K562 (cell line): Measurements from ENCODE around the gene VARS1. TPM values are rescaled to one million over a fixed set of nuclear protein-coding genes. Genes with fewer than 3 reads are reported as not detected.
A peak's percentile ranks its signal among the peaks of the same experiment; 100 is the strongest.

ENCODE experiments used
- CHD4 ChIP-seq: fragments of 200-600 bp; sonication (generic); IDR thresholded peaks from 3 replicates; pipeline ENCODE4 v1.6.1; 2012; ENCODE audit warnings: low read depth, mild to moderate bottlenecking, mixed read lengths, low read length, inconsistent platforms; ENCODE audit not compliant: insufficient read depth, insufficient replicate concordance, poor library complexity, severe bottlenecking
- CTCFL ChIP-seq: IDR thresholded peaks from 2 replicates; pipeline ENCODE4 v1.6.1; 2011; ENCODE audit warnings: borderline replicate concordance, low read depth, mild to moderate bottlenecking, moderate library complexity, low read length; ENCODE audit not compliant: insufficient read depth, poor library complexity, severe bottlenecking
- ERF ChIP-seq: fragments of 450-650 bp; formaldehyde crosslinking; IDR thresholded peaks from 2 replicates; pipeline ENCODE4 v1.4.0; 2020; ENCODE audit warnings: mild to moderate bottlenecking, mixed read lengths
- ETV5 ChIP-seq: sonication (generic); formaldehyde crosslinking; IDR thresholded peaks from 2 replicates; pipeline ENCODE4 v1.4.0; 2020; ENCODE audit warnings: low read depth, mild to moderate bottlenecking, missing genetic modification reagents
- GABPB2 ChIP-seq: fragments of 250-450 bp; sonication (Bioruptor Pico); conservative IDR thresholded peaks from 2 replicates; pipeline ENCODE4 v1.5.1; 2021; ENCODE audit warnings: mild to moderate bottlenecking
- HLTF ChIP-seq: fragments of 450-650 bp; IDR thresholded peaks from 2 replicates; pipeline ENCODE4 v1.6.1; 2016
- HNRNPH1 ChIP-seq: fragments of 200-400 bp; formaldehyde crosslinking; optimal IDR thresholded peaks from 2 replicates; pipeline ENCODE3; 2017; ENCODE audit warnings: low read depth, mild to moderate bottlenecking, low read length, moderate library complexity
- HSF4 ChIP-seq: fragments of 250-450 bp; sonication (Bioruptor Pico); IDR thresholded peaks from 2 replicates; pipeline ENCODE4 v2.1.2; 2022; ENCODE audit warnings: mild to moderate bottlenecking, moderate library complexity, borderline replicate concordance
- ILF3 ChIP-seq: fragments of 450-650 bp; IDR thresholded peaks from 2 replicates; pipeline ENCODE4 v1.6.1; 2018; ENCODE audit warnings: antibody characterized with exemption, mild to moderate bottlenecking, moderate library complexity, borderline replicate concordance
- IRF9 ChIP-seq: fragments of 450-650 bp; IDR thresholded peaks from 2 replicates; pipeline ENCODE4 v1.6.1; 2016; ENCODE audit warnings: missing biosample characterization, missing genetic modification characterization
- MAX ChIP-seq: sonication (generic); formaldehyde crosslinking; IDR thresholded peaks from 2 replicates; pipeline ENCODE4 v1.9.0; 2022; ENCODE audit warnings: mild to moderate bottlenecking, missing genetic modification reagents
- MIER1 ChIP-seq: fragments of 450-650 bp; IDR thresholded peaks from 2 replicates; pipeline ENCODE4 v1.6.1; 2016; ENCODE audit warnings: antibody characterized with exemption, mild to moderate bottlenecking, low read depth
- NFYB ChIP-seq: IDR thresholded peaks from 2 replicates; pipeline ENCODE4 v1.6.1; 2011; ENCODE audit warnings: mild to moderate bottlenecking, moderate library complexity; ENCODE audit not compliant: insufficient read length; ENCODE audit errors: extremely low read depth
- PYGO2 ChIP-seq: fragments of 450-650 bp; IDR thresholded peaks from 2 replicates; pipeline ENCODE4 v1.6.1; 2016; ENCODE audit warnings: mild to moderate bottlenecking, missing genetic modification characterization, moderate library complexity, missing compliant biosample characterization
- SNRNP70 ChIP-seq: fragments of 200-400 bp; formaldehyde crosslinking; optimal IDR thresholded peaks from 2 replicates; pipeline ENCODE3; 2017; ENCODE audit warnings: low read depth, low read length
- TEAD1 ChIP-seq, 2 experiments: fragments of 450-650 bp in 1 of 2; sonication (generic) in 1 of 2; formaldehyde crosslinking; IDR thresholded peaks; 2 replicates each; pipeline versions ENCODE4 v1.4.0 to v1.8.0; 2020 to 2022; ENCODE audit warnings: mild to moderate bottlenecking in 2 of 2, missing genetic modification reagents in 1 of 2
- THRAP3 ChIP-seq: fragments of 450-650 bp; IDR thresholded peaks from 2 replicates; pipeline ENCODE4 v1.6.1; 2016; ENCODE audit warnings: mild to moderate bottlenecking, inconsistent platforms, borderline replicate concordance
- ZFP30 ChIP-seq: fragments of 250-450 bp; sonication (Bioruptor Pico); IDR thresholded peaks from 2 replicates; pipeline ENCODE4 v1.8.0; 2022; ENCODE audit warnings: moderate library complexity, mild to moderate bottlenecking, inconsistent platforms, borderline replicate concordance
- ZNF217 ChIP-seq: sonication (generic); formaldehyde crosslinking; IDR thresholded peaks from 2 replicates; pipeline ENCODE4 v1.8.0; 2022; ENCODE audit warnings: mild to moderate bottlenecking, missing genetic modification reagents
- polyA plus RNA-seq, 8 experiments: library from polyadenylated mRNA; depleted of rRNA in 4 of 8; stranded (reverse) in 5 of 8; unstranded in 3 of 8; fragments of >200 nt; fragmentation: Nextera tagmentation in 2 of 8; fragmentation: Illumina TruSeq in 1 of 8; extraction: Ambion mirVana in 2 of 8; extraction: Trizol in 1 of 8; gene quantifications; 2 replicates each; pipeline versions ENCODE4 v1.2.1 to v1.2.3, GENCODE V29; 2011 to 2014; ENCODE audit warnings: inconsistent platforms in 1 of 8, missing spikeins in 1 of 8
- total RNA-seq, 7 experiments: library from RNA; depleted of rRNA in 6 of 7; stranded (reverse); fragments of >200 nt in 6 of 7; fragmentation: Illumina TruSeq in 2 of 7; extraction: Trizol in 2 of 7; gene quantifications; 2 replicates each; pipeline versions ENCODE4 v1.2.1 to v1.2.3, GENCODE V29; 2011 to 2021; ENCODE audit warnings: low replicate concordance in 1 of 7
- TF ChIP-seq, protein P1 (sequence below): fragments of 450-650 bp; IDR thresholded peaks from 2 replicates; pipeline ENCODE4 v1.6.1; 2016

VARS1 gene
- total and polyA plus RNA-seq, 9 of the 15 experiments (the other 6 are each of a cell fraction or from before 2014, with no cell fraction given): 2.9 to 488 (median 130) TPM

DNA sequence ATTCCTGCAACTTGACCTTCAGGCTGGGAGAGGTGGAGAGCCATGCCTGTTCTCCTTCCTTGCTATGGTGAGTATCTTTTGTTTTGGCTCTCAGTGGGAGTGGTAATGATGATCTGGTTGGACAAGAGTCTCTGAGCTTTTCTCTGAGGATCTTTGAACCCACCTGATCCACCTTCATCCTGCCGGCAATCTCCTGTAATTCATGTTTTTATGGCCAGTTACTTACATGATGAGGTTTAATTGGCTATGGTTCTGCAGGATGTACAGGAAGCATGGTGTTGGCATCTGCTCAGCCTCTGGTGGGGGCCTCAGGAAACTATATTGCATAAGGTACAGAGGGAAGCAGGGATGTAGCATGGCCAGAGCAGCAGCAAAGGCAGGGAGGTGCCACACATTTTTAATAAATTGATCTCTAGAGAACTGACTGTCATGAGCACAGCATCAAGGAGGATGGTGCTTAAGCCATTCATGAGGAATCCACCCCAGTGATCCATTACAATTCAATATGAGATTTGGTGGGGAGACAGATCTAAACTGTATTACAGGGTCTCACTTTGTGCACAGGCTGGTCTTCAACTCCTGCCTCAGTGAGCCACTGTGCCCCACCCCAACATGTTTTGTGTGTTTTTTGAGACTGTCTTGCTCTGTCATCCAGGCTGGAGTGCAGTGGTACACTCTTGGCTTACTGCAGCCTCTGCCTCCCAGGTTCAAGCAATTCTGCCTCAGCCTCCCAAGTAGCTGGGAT lies 42.0 kb upstream of the VARS1 start (continued):
- TF ChIP-seq ILF3 (no peak), GABPB2 (no peak), SNRNP70 (no peak), IRF9 (tag) (no peak), ERF (CRISPR knock-in tag) (0 out of 2 replicates have a peak, but pooled peaks have one; percentile 18), TEAD1 (CRISPR knock-in tag; IDR thresholded peaks at IDR 0.05) (peak in 1 of 2 experiments; percentile 50; a peak in 1 of 4 replicates), HSF4 (CRISPR knock-in tag) (no peak), PYGO2 (tag) (no peak), HNRNPH1 (no peak), NFYB (no peak), THRAP3 (no peak), CHD4 (no peak), MAX (no peak), ETV5 (CRISPR knock-in tag) (peak; percentile 11; the same call in 1 of the 2 replicates), ZNF217 (CRISPR knock-in tag) (no peak), HLTF (no peak), CTCFL (no peak), MIER1 (no peak), ZFP30 (CRISPR knock-in tag) (no peak)
- TF ChIP-seq, protein P1, sequence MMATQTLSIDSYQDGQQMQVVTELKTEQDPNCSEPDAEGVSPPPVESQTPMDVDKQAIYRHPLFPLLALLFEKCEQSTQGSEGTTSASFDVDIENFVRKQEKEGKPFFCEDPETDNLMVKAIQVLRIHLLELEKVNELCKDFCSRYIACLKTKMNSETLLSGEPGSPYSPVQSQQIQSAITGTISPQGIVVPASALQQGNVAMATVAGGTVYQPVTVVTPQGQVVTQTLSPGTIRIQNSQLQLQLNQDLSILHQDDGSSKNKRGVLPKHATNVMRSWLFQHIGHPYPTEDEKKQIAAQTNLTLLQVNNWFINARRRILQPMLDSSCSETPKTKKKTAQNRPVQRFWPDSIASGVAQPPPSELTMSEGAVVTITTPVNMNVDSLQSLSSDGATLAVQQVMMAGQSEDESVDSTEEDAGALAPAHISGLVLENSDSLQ: no peak
